Heart right ventricle (tissue), 16 donors: ENCODE measurements around the gene GRID1. TPM values are rescaled to one million over a fixed set of nuclear protein-coding genes. Genes with fewer than 3 reads are reported as not detected.
A peak's percentile ranks its signal among the peaks of the same experiment; 100 is the strongest.

Source experiments
- ATAC-seq, 8 donors: fragments of 200-7000 bp; cut with Tn5 transposase; one replicate each; pipeline ENCODE4 v1.9.1; 2020; ENCODE audit warnings: mild to moderate bottlenecking in 8 of 8, moderate library complexity in 8 of 8, moderate number of reproducible peaks in 1 of 8
- DNase-seq, 2 donors: peaks; one replicate each; pipeline ENCODE4 v3.0.0-alpha.2; 2020
- H3K27ac ChIP-seq, 10 donors: fragments of 200-600 bp; sonication (generic) in 2 of 10; one replicate each; pipeline versions ENCODE4 v1.5.0 to v1.8.0; 2020 to 2022; ENCODE audit warnings: mild to moderate bottlenecking in 3 of 10
- H3K27me3 ChIP-seq, 7 donors: fragments of 200-600 bp; one replicate each; pipeline ENCODE4 v1.8.0; 2021 to 2022; ENCODE audit warnings: mild to moderate bottlenecking in 2 of 7
- H3K36me3 ChIP-seq, 9 donors: fragments of 200-600 bp; sonication (generic) in 1 of 9; one replicate each; pipeline versions ENCODE4 v1.5.0 to v1.8.0; 2020 to 2022; ENCODE audit warnings: mild to moderate bottlenecking in 2 of 9
- H3K4me1 ChIP-seq, 9 donors: fragments of 200-600 bp; sonication (generic) in 1 of 9; one replicate each; pipeline versions ENCODE4 v1.5.0 to v1.8.0; 2020 to 2022; ENCODE audit warnings: mild to moderate bottlenecking in 4 of 9
- H3K4me3 ChIP-seq, 10 donors: fragments of 200-600 bp; sonication (generic) in 2 of 10; one replicate each; pipeline versions ENCODE4 v1.5.0 to v1.8.0; 2020 to 2022; ENCODE audit warnings: mild to moderate bottlenecking in 7 of 10, moderate library complexity in 2 of 10
- H3K9me3 ChIP-seq, 11 donors: fragments of 200-600 bp in 10 of 11; sonication (generic) in 2 of 11; one replicate each; pipeline versions ENCODE4 v1.5.0 to v1.8.0; 2013 to 2022; ENCODE audit warnings: mild to moderate bottlenecking in 2 of 11, control low read depth in 1 of 11, moderate library complexity in 1 of 11
- CTCF ChIP-seq, 9 donors: fragments of 200-600 bp; sonication (generic) in 2 of 9; IDR thresholded peaks; one replicate each; pipeline versions ENCODE4 v1.5.0 to v1.8.0; 2021 to 2022; ENCODE audit warnings: antibody characterized with exemption in 9 of 9, mild to moderate bottlenecking in 5 of 9, moderate library complexity in 1 of 9
- WGBS, 2 donors: extraction: QIAGEN DNeasy Blood & Tissue Kit; methylation state at CpG; one replicate each; pipeline ENCODE4 v1.1.7; 2013; ENCODE audit warnings: inconsistent platforms in 1 of 2; 5-methylcytosine and 5-hydroxymethylcytosine counted together
- intact Hi-C, 10 donors: fragments of 100-400 bp; cut with DNase I; formaldehyde crosslinking; loops; one replicate each; pipeline versions ENCODE4 v1.11.1 to v1.14.2; 2022
- polyA plus RNA-seq, 2 donors: library from polyadenylated mRNA; stranded (reverse); fragments of 200-250 nt; gene quantifications; one replicate each; pipeline ENCODE4 v1.2.3, GENCODE V29; 2013
- total RNA-seq, 10 donors: library from RNA; stranded (reverse); fragmentation: NEBNext Ultra II Directional in 3 of 10; extraction: Animal tissue kit (Norgen Biotek cat#: 25700) in 3 of 10; gene quantifications; one replicate each; pipeline versions ENCODE4 v1.2.1 to v1.2.4, GENCODE V29; 2021 to 2023
- donor health status: Arrhythmogenic right ventricular cardiomyopathy.
- donor health status: ischemic (EF 13 %, LVEDD 7.1; RV severe dilation, severe dysfunction).
- donor health status: healthy with polysubstance abuse.
- donor health status: DM: no; HTN: yes; CAD: no.
- donor health status: DM: no; HTN: no; CAD: no.
- donor health status: ischemic (EF 25% LVEDD 6.9; RV normal size, moderate dysfunction).
- donor health status: ischemic (EF 25% LVEDD 5.7; RV mildly dilated, moderate dysfunction).
- donor health status: healthy.
- donor health status: DM: yes; HTN: yes; CAD: no.
- donor health status: Ischemic cardiomyopathy.
- donor health status: ischemic (EF 35%, LVEDD 5.7; RV mildly dilated, moderate dysfunction).
- donor health status: nonischemic (EF 11% LVEDD 7.7; RV severe dilation, severe dysfunction).
- donor health status: DM: yes; HTN: yes; CAD: no.
- donor health status: PGD.
- donor health status: ischemic (EF 29% LVEDD 5.4; RV normal size, mild dysfunction).
- donor health status: nonischemic (EF 23%, LVEDD 6.1; RV moderate dilation, normal function).

GRID1 gene
- total and polyA plus RNA-seq, 12 donors, result 0.44 to 3.4 (median 1.5) TPM

- 73 to 89% methylated on average over 2 of the region's 2 CpGs for WGBS, 2 donors
Observed at GRCh38 chr10:86053675-86054074, 312.9 kb downstream of the GRID1 start.

DNA sequence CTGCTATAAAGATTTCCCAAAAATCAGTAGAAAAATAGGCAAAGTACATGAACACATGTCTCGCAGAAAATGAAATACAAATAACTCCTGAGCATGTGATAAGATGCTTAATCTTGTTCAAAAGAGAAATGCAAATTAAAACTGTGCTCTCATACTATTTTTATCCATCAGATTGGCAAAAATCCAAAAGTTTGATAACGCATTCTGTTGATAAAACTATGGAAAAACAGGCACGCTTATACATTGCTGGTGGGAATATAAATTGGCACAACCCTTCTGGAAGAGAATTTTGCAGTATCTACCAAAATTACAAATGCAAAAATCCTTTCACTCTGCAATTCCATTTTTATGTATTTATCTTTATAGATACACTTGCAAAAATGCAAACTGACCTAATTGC lies 315.0 kb downstream of the GRID1 start:
- Histone ChIP-seq H3K27me3 (no peaks in the 10 kb centered on the region), H3K36me3 (no peaks in the 10 kb centered on the region), H3K27ac (no peak overlapping the region), H3K9me3 (peaks cover 0 to 10% (median 0%) of the 10 kb centered on the region in 11 donors), H3K4me1 (peaks cover 0 to 10% (median 0%) of the 10 kb centered on the region in 9 donors), H3K4me3 (no peak overlapping the region)
- TF ChIP-seq CTCF (IDR thresholded peaks at IDR 0.05), result no peak
- WGBS, 2 donors, result 74 to 80% methylated on average over 3 of the region's 3 CpGs
- ATAC-seq (no peak), DNase-seq (no peak)
- intact Hi-C loops, result no loop called here

More at GRCh38 chr10:86053675-86054074, 312.9 kb downstream of the GRID1 start:
- H3K36me3 ChIP-seq, result no peaks in the 10 kb centered on the region
- H3K27me3 ChIP-seq, result peaks cover 0 to under 1% (median 0%) of the 10 kb centered on the region in 7 donors
- no peak overlapping the region for H3K4me3 ChIP-seq
- H3K4me1 ChIP-seq, result peaks cover 0 to 21% (median 0%) of the 10 kb centered on the region in 9 donors
- no peak overlapping the region for H3K27ac ChIP-seq
- no peak for DNase-seq
- no peak for ATAC-seq
- TF ChIP-seq CTCF (IDR thresholded peaks at IDR 0.05), result no peak
- H3K9me3 ChIP-seq, result peaks cover 0 to 10% (median 0%) of the 10 kb centered on the region in 11 donors
- intact Hi-C loops, result no loop called here

DNA sequence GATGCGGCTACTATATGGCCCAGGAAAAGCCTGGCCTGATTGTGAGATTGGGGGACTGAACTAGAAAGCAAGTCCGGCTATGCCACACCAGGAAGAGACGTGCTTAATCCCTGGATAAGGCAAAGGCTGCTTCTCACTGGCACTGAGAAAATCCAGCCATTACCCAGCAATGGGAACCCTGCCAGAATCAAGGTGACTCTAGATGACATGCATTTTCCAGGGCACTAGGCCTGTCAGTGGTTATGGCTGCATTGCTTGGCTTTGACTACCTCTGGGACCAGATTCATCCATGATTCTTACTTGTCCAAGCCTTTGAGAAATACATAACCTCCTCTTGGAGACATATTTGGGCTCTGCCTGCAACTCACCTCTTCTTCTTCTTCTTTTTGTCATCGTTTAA lies 317.2 kb downstream of the GRID1 start:
- no peaks in the 10 kb centered on the region for H3K27me3 ChIP-seq
- peak overlapping the region in 1 of 10 donors; percentile 1 for H3K27ac ChIP-seq
- intact Hi-C loops, result no loop called here
- H3K36me3 ChIP-seq, result no peaks in the 10 kb centered on the region
- no peak for TF ChIP-seq CTCF (IDR thresholded peaks at IDR 0.05)
- DNase-seq (peak in 1 of 2 donors; percentile 46), ATAC-seq (peak in 6 of 8 donors; percentile 48 to 86 (median 72))
- WGBS, 2 donors, result 63 to 67% methylated on average over 4 of the region's 4 CpGs
- peaks cover 0 to 10% (median 0%) of the 10 kb centered on the region in 11 donors for H3K9me3 ChIP-seq
- H3K4me1 ChIP-seq, result peaks cover 0 to 10% (median 0%) of the 10 kb centered on the region in 9 donors
- no peak overlapping the region for H3K4me3 ChIP-seq

- intact Hi-C loops, result no loop called here
- Histone ChIP-seq H3K27ac (no peak overlapping the region), H3K36me3 (no peaks in the 10 kb centered on the region), H3K4me3 (no peak overlapping the region), H3K9me3 (peaks cover 0 to 10% (median 0%) of the 10 kb centered on the region in 11 donors), H3K4me1 (peaks cover 0 to 10% (median 0%) of the 10 kb centered on the region in 9 donors), H3K27me3 (no peaks in the 10 kb centered on the region)
- ATAC-seq (peak in 5 of 8 donors; percentile 34 to 51 (median 46)), DNase-seq (no peak)
- WGBS, 2 donors, result 45 to 52% methylated on average over 2 of the region's 2 CpGs
- no peak for TF ChIP-seq CTCF (IDR thresholded peaks at IDR 0.05)
Observed at GRCh38 chr10:86048973-86049372, 317.6 kb downstream of the GRID1 start.
